ENCODE results near the gene MGAM2.

DNA sequence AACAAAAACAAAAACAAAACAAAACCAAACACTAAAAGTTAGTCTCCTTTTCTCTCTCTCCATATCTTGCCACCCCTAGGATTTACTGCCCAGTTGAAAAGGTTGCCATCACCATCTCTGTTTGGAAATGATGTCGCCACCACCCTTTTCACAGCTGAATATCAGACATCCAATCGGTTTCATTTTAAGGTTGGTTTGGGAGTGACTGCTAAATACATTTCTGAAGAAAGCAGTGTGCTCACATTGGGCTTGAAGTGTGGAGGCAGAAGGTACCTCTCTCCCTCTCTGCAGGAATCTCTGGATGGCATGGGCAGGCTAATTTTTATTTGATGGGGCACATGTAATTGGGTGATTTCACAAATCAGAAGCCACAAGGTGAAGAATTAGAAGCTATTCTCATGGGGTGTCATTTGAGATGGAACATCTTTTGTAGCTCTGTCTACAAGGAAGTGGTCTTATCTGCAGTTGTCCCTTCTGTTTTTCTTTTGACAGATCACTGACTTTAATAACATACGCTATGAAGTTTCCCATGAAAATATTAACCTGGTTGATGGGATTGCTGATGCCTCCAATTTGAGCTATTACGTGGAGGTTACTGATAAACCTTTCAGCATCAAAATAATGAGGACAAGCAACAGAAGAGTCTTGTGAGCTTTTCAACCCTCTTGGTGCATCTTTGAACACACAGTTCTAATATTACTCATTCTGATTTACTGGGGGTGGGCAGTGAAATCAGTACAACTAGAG lies 20.1 kb downstream of the MGAM2 start:
- TF ChIP-seq, protein P1, sequence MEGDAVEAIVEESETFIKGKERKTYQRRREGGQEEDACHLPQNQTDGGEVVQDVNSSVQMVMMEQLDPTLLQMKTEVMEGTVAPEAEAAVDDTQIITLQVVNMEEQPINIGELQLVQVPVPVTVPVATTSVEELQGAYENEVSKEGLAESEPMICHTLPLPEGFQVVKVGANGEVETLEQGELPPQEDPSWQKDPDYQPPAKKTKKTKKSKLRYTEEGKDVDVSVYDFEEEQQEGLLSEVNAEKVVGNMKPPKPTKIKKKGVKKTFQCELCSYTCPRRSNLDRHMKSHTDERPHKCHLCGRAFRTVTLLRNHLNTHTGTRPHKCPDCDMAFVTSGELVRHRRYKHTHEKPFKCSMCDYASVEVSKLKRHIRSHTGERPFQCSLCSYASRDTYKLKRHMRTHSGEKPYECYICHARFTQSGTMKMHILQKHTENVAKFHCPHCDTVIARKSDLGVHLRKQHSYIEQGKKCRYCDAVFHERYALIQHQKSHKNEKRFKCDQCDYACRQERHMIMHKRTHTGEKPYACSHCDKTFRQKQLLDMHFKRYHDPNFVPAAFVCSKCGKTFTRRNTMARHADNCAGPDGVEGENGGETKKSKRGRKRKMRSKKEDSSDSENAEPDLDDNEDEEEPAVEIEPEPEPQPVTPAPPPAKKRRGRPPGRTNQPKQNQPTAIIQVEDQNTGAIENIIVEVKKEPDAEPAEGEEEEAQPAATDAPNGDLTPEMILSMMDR (conservative IDR thresholded peaks at IDR 0.05; ENCODE audit: low read length), result no peak
- TF ChIP-seq EZH2phosphoT487 (IDR thresholded peaks at IDR 0.05; ENCODE audit: borderline replicate concordance, low read depth, low read length), result no peak
